PC-9 (cell line): ENCODE results near the gene SMIM27. TPM values are rescaled to one million over a fixed set of nuclear protein-coding genes. Genes with fewer than 3 reads are reported as not detected.

Source experiments
- BruUV-seq: library from RNA; stranded (reverse); fragments of 400-500 nt; replicated peaks from 2 replicates; lab custom pipeline; 2021; lab: Mats Ljungman, UMichigan
- CTCF ChIA-PET: fragments of 300-600 bp; sonication (Branson Sonifier 250); formaldehyde crosslinking; loops from one replicate; lab custom pipeline; 2022; ENCODE audit warnings: antibody characterized with exemption; lab: Charles Lee
- POLR2A ChIA-PET: fragments of 300-600 bp; sonication (Branson Sonifier 250); formaldehyde crosslinking; loops from one replicate; lab custom pipeline; 2022; ENCODE audit warnings: antibody characterized with exemption; ENCODE audit not compliant: unreplicated experiment; lab: Charles Lee
- DNase-seq, 2 experiments: peaks; one replicate each; pipeline versions ENCODE4 v3.0.0 to v3.0.0-alpha.2; 2015 to 2022; ENCODE audit warnings: mixed read lengths in 1 of 2
- H2AFZ ChIP-seq: fragments of 200-600 bp; sonication (generic); 2 replicates; pipeline ENCODE4 v1.8.1; 2017; ENCODE audit warnings: antibody characterized with exemption
- H3F3A ChIP-seq: fragments of 200-600 bp; sonication (generic); 2 replicates; pipeline ENCODE4 v1.8.1; 2017; ENCODE audit warnings: antibody characterized with exemption, mild to moderate bottlenecking, low read depth; ENCODE audit not compliant: insufficient read depth
- H3K27ac ChIP-seq: fragments of 200-600 bp; sonication (generic); 2 replicates; pipeline ENCODE4 v1.6.1; 2016; ENCODE audit warnings: mixed run types
- H3K27me3 ChIP-seq: fragments of 200-600 bp; sonication (generic); 2 replicates; pipeline ENCODE4 v1.6.1; 2016; ENCODE audit warnings: low read depth, mixed run types; ENCODE audit not compliant: insufficient read depth
- H3K36me3 ChIP-seq: fragments of 200-600 bp; sonication (generic); 2 replicates; pipeline ENCODE4 v1.6.1; 2016; ENCODE audit warnings: low read depth, mixed run types
- H3K4me1 ChIP-seq: fragments of 200-600 bp; sonication (generic); replicated peaks from 2 replicates; pipeline ENCODE4 v1.6.1; 2016; ENCODE audit warnings: mixed run types; ENCODE audit not compliant: insufficient read depth
- H3K4me2 ChIP-seq: fragments of 200-600 bp; sonication (generic); 2 replicates; pipeline ENCODE4 v1.6.1; 2017; ENCODE audit warnings: mixed run types
- H3K4me3 ChIP-seq: fragments of 200-600 bp; sonication (generic); 2 replicates; pipeline ENCODE4 v1.6.1; 2016; ENCODE audit warnings: mixed run types
- H3K79me2 ChIP-seq: fragments of 200-600 bp; sonication (generic); 2 replicates; pipeline ENCODE4 v1.6.1; 2017; ENCODE audit warnings: low read depth, mixed run types
- H3K9me2 ChIP-seq: fragments of 200-600 bp; sonication (generic); 2 replicates; pipeline ENCODE4 v1.8.1; 2017; ENCODE audit warnings: mild to moderate bottlenecking; ENCODE audit not compliant: insufficient read depth
- H3K9me3 ChIP-seq: fragments of 200-600 bp; sonication (generic); 2 replicates; pipeline ENCODE4 v1.8.1; 2016; ENCODE audit warnings: low read depth; ENCODE audit not compliant: insufficient read depth
- H4K20me1 ChIP-seq: fragments of 200-600 bp; sonication (generic); 2 replicates; pipeline ENCODE4 v1.8.1; 2017; ENCODE audit not compliant: insufficient read depth
- CTCF ChIP-seq: fragments of 200-600 bp; sonication (generic); conservative IDR thresholded peaks from 2 replicates; pipeline ENCODE4 v1.6.1; 2017; ENCODE audit warnings: mixed run types, antibody characterized with exemption, mild to moderate bottlenecking, moderate library complexity
- EZH2 ChIP-seq: fragments of 200-600 bp; sonication (generic); IDR thresholded peaks from 2 replicates; pipeline ENCODE4 v1.8.0; 2017; ENCODE audit warnings: antibody characterized with exemption, low read depth
- intact Hi-C: fragments of 100-400 bp; cut with micrococcal nuclease; formaldehyde crosslinking; loops from one replicate; pipeline ENCODE4 v1.10.0; 2022; ENCODE audit not compliant: unreplicated experiment
- total RNA-seq: library from RNA; stranded (reverse); gene quantifications from 2 replicates; pipeline ENCODE4 v1.2.3, GENCODE V29; 2021

Gene SMIM27
- total RNA-seq, 1 experiment from 2014 or later, result 8.0 TPM

DNA sequence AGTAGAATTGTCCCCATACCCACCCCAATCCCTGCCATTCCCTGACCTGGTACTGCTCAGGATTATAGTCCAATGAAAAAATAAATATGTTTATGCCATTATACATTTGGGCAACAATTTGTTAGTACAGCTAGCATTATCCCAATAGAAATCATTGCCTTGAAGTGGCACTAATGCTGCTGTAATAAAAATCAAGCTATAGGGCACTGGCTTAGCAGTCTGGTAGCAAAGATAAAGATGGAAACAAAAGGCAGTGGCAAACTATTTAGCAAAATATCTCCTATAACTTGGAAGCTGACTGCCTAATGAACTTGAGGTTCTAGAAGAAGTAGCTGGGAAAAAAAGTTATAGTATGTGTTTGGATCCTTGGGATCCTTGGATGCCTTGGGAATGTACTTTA lies 2.5 kb downstream of the SMIM27 start:
- Histone ChIP-seq H2AFZ (no peak overlapping the region), H3K27ac (no peak overlapping the region), H3K79me2 (peaks cover 23% of the 10 kb centered on the region), H3K4me2 (no peak overlapping the region), H3K27me3 (no peaks in the 10 kb centered on the region), H3K9me3 (no peaks in the 10 kb centered on the region), H3K9me2 (no peaks in the 10 kb centered on the region), H3K36me3 (no peaks in the 10 kb centered on the region), H3K4me1 (peaks cover 10% of the 10 kb centered on the region), H3F3A (no peaks in the 10 kb centered on the region), H3K4me3 (no peak overlapping the region), H4K20me1 (no peaks in the 10 kb centered on the region; the same call in 1 of the 2 replicates)
- ChIA-PET POLR2A (no interaction called here), CTCF (interaction anchor here (1.1 kb wide), 1 partner anchor 18 kb away, joined by 3 read pairs; no protein-coding TSS in a partner anchor)
- no TSS peak for BruUV-seq
- intact Hi-C loops, result no loop called here
- no peak for DNase-seq
- no peak for TF ChIP-seq CTCF
- no peak for TF ChIP-seq EZH2

DNA sequence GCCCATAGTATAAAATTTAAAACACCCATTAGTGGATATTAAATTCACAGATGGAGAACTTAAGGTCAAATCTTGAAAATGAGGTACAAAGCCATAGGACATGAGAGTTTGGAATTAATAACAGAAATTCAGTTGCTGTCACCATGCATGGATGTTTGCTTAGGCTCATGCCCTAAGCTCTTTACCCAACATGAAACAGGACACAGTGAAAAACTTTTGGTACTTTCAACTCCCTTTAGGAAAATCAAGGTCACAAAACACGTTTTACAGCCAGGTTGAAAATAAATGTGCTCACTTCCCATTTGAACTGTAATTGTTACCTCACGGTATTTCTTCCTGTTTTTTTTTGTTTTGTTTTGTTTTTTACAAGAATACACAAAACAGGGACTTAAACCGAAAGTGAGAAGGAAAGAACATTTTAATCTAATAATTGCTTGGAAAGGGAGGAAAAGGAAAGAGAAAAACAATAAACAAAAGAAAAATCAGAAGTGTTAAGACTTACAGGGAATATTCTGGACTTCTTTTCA lies 6.3 kb downstream of the SMIM27 start:
- no TSS peak for BruUV-seq
- ChIA-PET CTCF (no interaction called here), POLR2A (no interaction called here)

GRCh38 chr9:32565967-32566366 lies 13.8 kb downstream of the SMIM27 start:
- Histone ChIP-seq H3K9me2 (no peaks in the 10 kb centered on the region), H3K27ac (no peak overlapping the region), H4K20me1 (no peaks in the 10 kb centered on the region), H3K4me2 (no peak overlapping the region), H3K36me3 (no peaks in the 10 kb centered on the region), H3K4me1 (peaks cover 1% of the 10 kb centered on the region; the same call in 1 of the 2 replicates), H3K27me3 (no peaks in the 10 kb centered on the region), H2AFZ (no peak overlapping the region), H3K9me3 (no peaks in the 10 kb centered on the region), H3F3A (no peaks in the 10 kb centered on the region), H3K79me2 (peaks cover 11% of the 10 kb centered on the region), H3K4me3 (no peak overlapping the region)
- CTCF ChIA-PET, result no interaction called here
- no peak for TF ChIP-seq EZH2
- no peak for DNase-seq
- BruUV-seq, result no TSS peak
- intact Hi-C loops, result no loop called here
- POLR2A ChIA-PET, result interaction anchor here (0.6 to 0.7 kb wide), 2 partner anchors 9 to 428 kb away, joined by 9 to 18 read pairs; no protein-coding TSS in a partner anchor

More for the DNA sequence above, 6.3 kb downstream of the SMIM27 start:
- H3K27me3 ChIP-seq, result no peaks in the 10 kb centered on the region
- H3K4me1 ChIP-seq, result peaks cover 1% of the 10 kb centered on the region; the same call in 1 of the 2 replicates
- no peaks in the 10 kb centered on the region for H3K36me3 ChIP-seq
- H3K9me2 ChIP-seq, result no peaks in the 10 kb centered on the region
- intact Hi-C loops, result no loop called here
- no peaks in the 10 kb centered on the region for H3K9me3 ChIP-seq
- no peaks in the 10 kb centered on the region for H3K79me2 ChIP-seq
- H3K27ac ChIP-seq, result no peak overlapping the region
- H4K20me1 ChIP-seq, result no peaks in the 10 kb centered on the region
- H2AFZ ChIP-seq, result no peak overlapping the region
- no peak for DNase-seq
- no peak overlapping the region for H3K4me2 ChIP-seq
- TF ChIP-seq EZH2 (no peak), CTCF (no peak)
- H3K4me3 ChIP-seq, result no peak overlapping the region
- no peaks in the 10 kb centered on the region for H3F3A ChIP-seq
